CD4-positive, alpha-beta T cell treated with Interleukin-10 for 1 hour (primary cell): ENCODE data around the gene TNRC6C.

ENCODE experiments used
- DNase-seq: peaks from one replicate; pipeline ENCODE4 v3.0.0-alpha.2; 2020

TNRC6C gene

DNA sequence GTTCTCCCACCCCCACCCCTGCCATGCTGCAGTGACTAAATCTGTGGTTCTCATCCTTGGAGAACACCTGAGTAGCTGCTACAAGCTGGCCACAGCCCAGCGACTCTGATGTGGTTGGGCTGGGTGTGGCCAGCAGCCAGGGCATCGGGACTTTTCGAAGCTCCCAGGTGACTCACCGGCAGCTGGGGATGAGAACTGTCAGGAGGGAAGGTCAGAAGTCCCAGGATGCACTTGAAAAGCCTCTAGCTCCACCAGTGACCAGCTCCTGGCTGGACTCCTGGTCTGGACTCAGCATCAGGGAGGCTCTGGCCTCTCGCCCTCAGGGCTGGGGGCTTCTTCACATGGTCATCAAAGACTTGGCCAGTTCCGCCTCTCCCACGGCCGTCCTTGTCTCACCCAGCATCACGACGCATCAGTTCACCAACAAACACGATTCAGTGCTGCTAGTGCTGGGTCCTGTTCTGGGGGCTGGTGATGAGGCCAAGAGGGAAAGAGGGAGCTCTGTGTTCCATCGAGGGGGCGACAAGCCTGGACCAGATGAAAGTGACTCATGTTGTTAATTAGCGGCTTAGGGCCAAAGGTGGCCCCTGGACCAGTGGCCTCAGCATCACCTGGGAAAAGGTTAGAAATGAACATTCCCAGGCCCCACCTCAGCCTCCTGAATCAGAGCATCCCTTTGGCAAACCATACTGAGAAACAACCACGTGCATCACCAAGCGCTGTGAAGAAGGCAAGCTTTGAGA lies 183.8 kb downstream of the TNRC6C start:
- DNase-seq: no peak

DNA sequence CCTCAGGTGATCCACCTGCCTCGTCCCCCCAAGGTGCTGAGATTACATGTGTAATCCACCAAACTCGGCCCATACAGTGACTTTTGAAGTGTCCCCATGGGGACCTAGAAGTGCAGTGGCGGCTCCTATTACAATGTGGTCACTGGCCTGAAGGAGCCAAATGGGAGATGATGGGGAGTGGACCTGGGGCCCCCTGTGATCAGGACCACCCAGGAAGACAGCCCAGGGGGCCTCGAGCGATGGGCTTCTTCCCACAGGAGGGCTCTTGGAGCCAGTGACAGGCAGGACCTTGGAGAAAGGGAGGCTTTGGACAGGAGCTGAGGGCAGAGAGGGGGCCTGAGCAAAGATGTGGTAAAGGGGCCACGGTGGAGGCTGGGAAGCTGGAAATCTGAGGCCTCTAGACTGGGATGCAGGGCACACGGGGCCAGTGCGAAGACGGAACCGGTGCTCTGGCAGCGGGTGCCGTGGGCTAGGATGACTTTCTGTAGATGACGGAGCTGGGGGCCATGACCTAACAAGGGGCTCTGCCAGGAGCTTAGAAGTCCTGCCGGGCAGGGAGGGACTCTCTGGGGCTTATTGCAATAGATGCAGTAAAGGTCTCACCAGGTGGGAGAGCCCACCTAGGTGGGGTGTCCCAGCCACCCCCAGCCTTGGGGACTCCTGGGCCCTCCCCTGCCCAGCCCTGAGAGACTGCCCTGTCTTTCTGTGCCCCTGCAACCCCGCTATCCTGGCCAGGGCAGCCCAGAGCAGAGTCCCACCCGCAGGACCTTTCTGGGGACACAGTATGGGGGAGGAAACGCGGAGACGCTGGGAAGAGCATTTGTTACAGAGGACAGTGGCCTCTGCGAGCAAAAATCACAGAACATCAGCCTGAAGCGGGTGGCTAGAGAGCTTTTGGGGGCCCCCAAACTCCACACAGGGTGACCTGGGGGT lies 185.0 kb downstream of the TNRC6C start:
- DNase-seq: no peak

DNA sequence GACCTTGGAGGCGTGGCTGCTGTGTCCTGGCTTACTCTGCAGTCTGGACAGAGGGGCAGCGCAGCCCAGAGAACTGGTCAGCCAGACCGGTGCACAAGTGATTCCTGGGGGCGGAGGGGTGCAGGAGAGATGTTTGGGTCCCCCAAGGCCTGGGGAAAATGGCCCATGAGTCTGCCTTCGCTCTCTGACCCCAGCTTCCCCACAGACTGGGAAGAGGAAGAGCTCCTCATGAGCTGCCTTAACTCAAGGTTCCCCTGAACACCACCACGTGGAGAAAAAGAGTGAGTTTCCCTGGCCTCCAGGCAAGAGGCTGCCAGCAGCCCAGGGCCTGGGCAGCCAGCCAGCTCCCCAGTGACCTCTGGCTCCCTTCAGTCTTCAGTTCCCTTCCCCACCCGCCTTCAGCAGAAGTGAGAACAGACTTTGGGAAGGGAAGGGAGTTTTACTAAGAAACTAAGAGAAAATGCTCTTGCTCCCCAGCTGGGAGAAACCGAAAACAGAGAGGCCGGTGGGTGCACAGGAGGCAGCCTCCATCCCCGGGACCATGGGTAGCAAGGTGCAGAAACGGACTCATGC lies 185.7 kb downstream of the TNRC6C start:
- no peak for DNase-seq

GRCh38 chr17:78144736-78145641 lies 186.5 kb downstream of the TNRC6C start:
- no peak for DNase-seq

DNA sequence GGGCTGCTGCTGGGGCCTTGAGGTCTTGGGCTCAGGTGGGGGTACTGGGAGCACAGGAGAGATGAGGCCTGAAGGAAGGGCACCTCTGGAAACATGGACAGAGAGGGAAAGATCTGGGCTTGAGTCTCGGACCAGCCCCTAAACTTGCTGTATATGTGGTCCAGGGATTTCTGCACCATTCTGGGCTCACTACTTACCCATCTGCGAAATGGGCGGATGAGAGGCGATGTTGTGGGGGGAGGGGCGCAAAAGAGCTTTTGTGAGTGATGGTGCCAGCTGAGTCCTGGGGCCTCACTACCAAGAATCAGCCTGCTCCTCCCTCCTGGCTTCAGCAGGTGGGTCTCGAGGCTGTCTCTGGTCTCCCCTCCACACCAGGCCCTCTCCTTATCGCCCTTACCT lies 188.0 kb downstream of the TNRC6C start:
- no peak for DNase-seq

GRCh38 chr17:78146881-78147280 lies 188.4 kb downstream of the TNRC6C start:
- DNase-seq: no peak

DNA sequence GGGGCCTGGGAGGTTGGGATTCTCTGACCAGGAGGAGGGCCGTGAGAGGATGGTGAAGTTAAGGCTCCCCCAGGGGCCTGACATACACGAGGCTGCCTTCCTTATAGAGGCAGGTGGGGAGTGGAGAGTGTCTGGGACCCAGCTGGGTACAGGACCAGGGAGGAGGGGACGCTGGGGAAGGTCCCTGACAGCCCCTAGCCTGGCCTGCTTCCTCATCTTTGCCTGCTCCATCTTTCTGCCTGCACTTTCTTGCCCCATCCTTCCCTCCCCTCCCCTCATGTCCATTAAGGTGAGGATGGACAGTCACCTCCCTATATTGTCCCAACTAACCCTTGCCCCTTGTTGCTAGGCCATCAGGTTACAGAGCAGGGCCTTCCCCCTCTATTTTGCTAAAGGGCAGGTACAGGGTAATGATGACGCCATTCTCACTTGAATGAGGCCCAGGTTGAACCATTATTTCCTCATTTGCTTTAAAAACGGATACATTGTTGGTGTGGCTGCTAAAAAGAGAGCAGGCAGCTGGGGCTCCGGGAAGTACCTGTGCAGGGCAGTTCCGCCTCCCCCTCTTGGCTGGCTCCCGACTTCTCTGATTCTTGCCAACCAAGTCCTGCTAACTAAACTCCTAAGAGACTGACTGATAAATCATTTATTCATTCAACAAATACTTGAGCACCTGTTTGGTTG lies 189.0 kb downstream of the TNRC6C start:
- no peak for DNase-seq

DNA sequence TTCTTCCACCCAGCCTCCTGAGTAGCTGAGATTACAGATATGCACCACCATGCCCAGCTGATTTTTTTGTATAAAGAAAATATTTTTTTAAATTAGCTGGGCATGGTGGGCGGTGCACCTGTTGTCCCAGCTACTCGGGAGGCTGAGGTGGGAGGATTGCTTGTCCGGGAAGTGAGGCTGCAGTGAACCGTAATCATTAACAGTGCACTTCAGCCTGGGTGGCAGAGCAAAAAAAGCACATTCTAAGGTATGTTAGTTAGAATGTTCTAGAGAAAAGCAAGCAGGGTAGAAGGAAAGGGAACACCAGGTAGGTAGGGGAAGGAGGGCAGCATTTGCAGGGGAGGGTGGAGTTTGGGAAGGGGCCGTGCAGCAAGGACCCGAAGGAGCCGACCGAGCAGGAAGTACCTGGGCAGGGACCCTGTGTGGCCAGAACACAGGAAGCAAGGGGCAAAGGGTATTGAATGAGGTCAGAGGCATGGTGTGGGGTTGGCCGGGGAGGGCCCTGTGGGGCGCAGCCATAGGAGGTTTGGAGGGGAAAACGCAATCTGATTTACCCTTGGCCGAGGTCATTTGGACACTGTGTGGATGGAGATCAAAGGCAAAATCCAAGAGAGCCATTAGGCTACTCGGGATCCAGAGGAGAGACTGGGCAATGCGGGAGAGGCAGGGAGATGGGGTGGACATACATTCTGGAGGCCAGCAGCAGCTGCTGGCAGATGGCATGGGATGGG lies 189.9 kb downstream of the TNRC6C start:
- DNase-seq: no peak

DNA sequence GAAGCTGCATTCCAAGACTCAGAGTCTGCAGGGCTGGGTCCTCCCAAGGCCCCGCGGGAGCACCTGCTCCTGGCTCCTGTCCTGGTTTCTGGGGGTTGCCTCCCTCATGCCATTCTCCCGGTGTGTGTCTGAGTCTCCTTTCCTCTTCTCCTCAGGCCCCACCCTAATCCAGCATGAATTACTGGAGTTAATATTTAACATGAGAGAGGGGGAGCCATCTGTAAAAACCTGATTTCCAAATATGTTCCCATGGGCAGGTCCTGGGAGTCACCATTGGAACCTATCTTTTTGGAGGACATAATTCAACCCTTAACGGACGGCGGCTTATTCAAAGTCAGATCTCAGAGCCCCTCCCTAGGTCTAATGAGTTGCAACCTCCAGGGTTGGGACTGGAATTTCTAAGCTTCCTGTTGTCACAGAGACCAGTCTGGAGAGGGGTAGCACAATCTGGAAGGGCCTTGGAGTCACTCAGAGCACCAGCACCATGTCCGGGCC lies 193.1 kb downstream of the TNRC6C start:
- no peak for DNase-seq

DNA sequence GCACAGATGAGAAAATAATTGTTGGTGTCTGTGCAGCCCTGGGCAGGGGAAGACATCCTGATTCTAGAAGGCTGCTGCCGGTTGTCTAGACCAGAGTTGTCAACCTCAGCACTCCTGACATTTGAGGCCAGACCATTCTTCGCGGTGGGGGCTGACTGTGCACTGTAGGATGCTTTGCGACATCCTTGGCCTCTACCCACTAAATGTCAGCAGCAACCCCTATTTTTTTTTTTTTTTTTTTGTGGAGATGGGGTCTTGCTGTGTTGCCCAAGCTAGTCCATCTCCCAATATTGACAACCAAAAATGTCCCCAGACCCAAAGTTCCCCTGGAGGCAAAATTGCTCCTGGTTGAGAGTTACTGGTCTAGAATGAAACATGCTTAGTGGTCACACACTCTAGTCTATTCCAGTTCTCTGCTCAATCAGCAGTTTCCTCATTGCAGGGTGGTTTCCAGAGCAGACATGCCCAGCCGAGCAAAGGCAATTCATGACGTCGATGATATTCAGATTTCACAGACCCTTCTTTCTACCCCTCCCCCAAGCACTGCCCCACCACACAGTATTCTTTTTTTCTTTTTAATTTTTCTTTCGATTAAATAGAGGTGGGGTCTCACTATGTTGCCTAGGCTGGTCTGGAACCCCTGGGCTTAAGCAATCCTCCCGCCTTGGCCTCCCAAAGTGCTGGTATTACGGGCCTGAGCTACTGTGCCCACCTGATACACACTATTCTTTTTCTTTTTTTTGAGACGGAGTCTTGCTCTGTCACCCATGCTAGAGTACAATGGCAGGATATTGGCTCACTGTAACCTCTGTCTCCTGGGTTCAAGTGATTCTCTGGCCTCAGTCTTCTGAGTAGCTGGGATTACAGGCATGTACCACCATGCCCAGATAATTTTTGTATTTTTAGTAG lies 196.7 kb downstream of the TNRC6C start:
- no peak for DNase-seq
